ENCODE measurements around the gene MYO10. TPM values are rescaled to one million over a fixed set of nuclear protein-coding genes. Genes with fewer than 3 reads are reported as not detected.

The MYO10 gene
- total and polyA plus RNA-seq, 2 of the 8 experiments (the other 6 are each of a cell fraction or from before 2014, with no cell fraction given) = 21.5 to 107 TPM

GRCh38 chr5:16780325-16780724 lies 155.8 kb downstream of the MYO10 start:
- POLR2A ChIA-PET (ENCODE audit: partially characterized antibody) = no interaction called here
- CTCF ChIA-PET (ENCODE audit: partially characterized antibody) = interaction anchor here (0.7 to 1.7 kb wide), 5 partner anchors 11 to 410 kb away, joined by 3 to 4 read pairs (median 3); no protein-coding TSS in a partner anchor
- no peak overlapping the region for H2BK15ac ChIP-seq (ENCODE audit: low read length)
- H4K20me1 ChIP-seq (replicated peaks in 1 of 2; ENCODE audit: control insufficient read depth in 1 of 2, insufficient read depth in 2 of 2, low read length in 2 of 2) = no peaks in the 10 kb centered on the region
- no peak overlapping the region for H3K4me3 ChIP-seq (ENCODE audit: extremely low read depth in 1 of 4, insufficient read depth in 2 of 4, low read depth in 3 of 4, low read length in 4 of 4)
- H3K79me2 ChIP-seq (ENCODE audit: control insufficient read depth in 1 of 2, insufficient read depth in 2 of 2, low read length in 2 of 2) = no peaks in the 10 kb centered on the region
- H2BK12ac ChIP-seq (ENCODE audit: low read depth, low read length) = no peak overlapping the region
- H4K91ac ChIP-seq (replicated peaks; ENCODE audit: insufficient read length, low read length) = no peak overlapping the region
- H3K56ac ChIP-seq (replicated peaks; ENCODE audit: insufficient read length, low read depth, low read length) = no peak overlapping the region
- H3K9ac ChIP-seq (replicated peaks in 1 of 4; ENCODE audit: extremely low read depth in 1 of 4, low read depth in 3 of 4, low read length in 3 of 4) = no peak overlapping the region
- no peak overlapping the region for H3K14ac ChIP-seq (ENCODE audit: insufficient read length)
- WGBS, 2 experiments (ENCODE audit: extremely low coverage in 1 of 2, insufficient coverage in 1 of 2, insufficient read length in 1 of 2, insufficient replicate concordance in 2 of 2, low coverage in 1 of 2, low lambda C conversion rate in 2 of 2, missing lambda C conversion rate in 1 of 2) = 91% methylated on average over 6 of the region's 6 CpGs; no CpG with 5 or more reads in 1 of the 2 experiments
- peaks cover 0 to 6% (median 0%) of the 10 kb centered on the region in 4 experiments; a peak in 2 of 8 replicates for H3K36me3 ChIP-seq (ENCODE audit: control insufficient read depth in 2 of 4, insufficient read depth in 4 of 4, low read length in 3 of 4)
- H2BK5ac ChIP-seq (ENCODE audit: low read depth, low read length) = no peak overlapping the region
- H3K4me1 ChIP-seq (replicated peaks in 1 of 4; ENCODE audit: control insufficient read depth in 3 of 4, insufficient read depth in 4 of 4, low read length in 3 of 4) = peaks cover 0 to 9% (median 3%) of the 10 kb centered on the region in 4 experiments; a peak in 2 of 7 replicates
- H3K27ac ChIP-seq (ENCODE audit: low read depth, low read length) = no peak overlapping the region
- no peak overlapping the region for H4K8ac ChIP-seq (ENCODE audit: extremely low read depth, insufficient read depth, low read length)
- H4K5ac ChIP-seq (ENCODE audit: insufficient read length, low read depth, low read length) = no peak overlapping the region
- no peak overlapping the region for H2BK20ac ChIP-seq (ENCODE audit: low read length)
- H2AFZ ChIP-seq (ENCODE audit: low read length) = no peak overlapping the region
- no peaks in the 10 kb centered on the region for H3K9me3 ChIP-seq (ENCODE audit: insufficient read depth in 2 of 2, low read depth in 1 of 2, low read length in 1 of 2)
- H3K23me2 ChIP-seq (ENCODE audit: low read depth, low read length) = no peaks in the 10 kb centered on the region
- no peak overlapping the region for H3K18ac ChIP-seq (ENCODE audit: extremely low read depth, low read length)
- H3K27me3 ChIP-seq (replicated peaks in 1 of 4; ENCODE audit: control insufficient read depth in 3 of 4, extremely low read depth in 1 of 4, insufficient read depth in 3 of 4, low read length in 3 of 4) = no peaks in the 10 kb centered on the region
- H2BK120ac ChIP-seq (replicated peaks; ENCODE audit: low read depth, low read length) = no peak overlapping the region
- H3K79me1 ChIP-seq (ENCODE audit: low read depth, low read length) = 0 out of 2 replicates have a peak, but pooled peaks cover 2% of the 10 kb centered on the region
- no peak overlapping the region for H3K4me2 ChIP-seq (ENCODE audit: insufficient read depth in 1 of 2, low read depth in 2 of 2, low read length in 2 of 2)
- no peak for FAIRE-seq
- TF ChIP-seq MAX (IDR thresholded peaks at IDR 0.05) (no peak), GABPA (IDR thresholded peaks at IDR 0.05; ENCODE audit: borderline replicate concordance, insufficient read depth, low read length) (no peak), GTF2F1 (IDR thresholded peaks at IDR 0.05; ENCODE audit: borderline replicate concordance, low read depth, low read length) (no peak), KDM4A (IDR thresholded peaks at IDR 0.05; ENCODE audit: low read depth, low read length, severe bottlenecking) (no peak), SP1 (IDR thresholded peaks at IDR 0.05; ENCODE audit: low read depth, low read length) (no peak), YY1 (IDR thresholded peaks at IDR 0.05; ENCODE audit: low read depth, low read length) (no peak), ATF3 (IDR thresholded peaks at IDR 0.05; ENCODE audit: insufficient read depth, low read depth, low read length) (no peak), ATF2 (IDR thresholded peaks at IDR 0.05; ENCODE audit: low read length) (no peak), RXRA (IDR thresholded peaks at IDR 0.05; ENCODE audit: insufficient read depth, low read depth, low read length) (no peak), TEAD4 (IDR thresholded peaks at IDR 0.05; ENCODE audit: low read depth, low read length) (no peak)
- DNase-seq (ENCODE audit: low read depth in 1 of 2, low spot score in 2 of 2) = no peak
- no peak overlapping the region for H3K23ac ChIP-seq (ENCODE audit: insufficient read length)
- no peak overlapping the region for H2AK5ac ChIP-seq (ENCODE audit: low read depth, low read length)
- H3K4ac ChIP-seq (replicated peaks; ENCODE audit: insufficient read length, low read depth, low read length) = no peak overlapping the region
